NCI-H446 treated with DMSO at 0.1 percent for 48 hours (cell line): ENCODE data around the gene NAPEPLD.
"Not testable (repeated sequence)": the region's sequence is repeated elsewhere in the genome, so short reads cannot be mapped to it uniquely, and the experiment has no call there.

Experiments used
- DNase-seq: peaks from one replicate; lab custom pipeline; 2025; lab: John Stamatoyannopoulos, UW

Gene NAPEPLD

DNA sequence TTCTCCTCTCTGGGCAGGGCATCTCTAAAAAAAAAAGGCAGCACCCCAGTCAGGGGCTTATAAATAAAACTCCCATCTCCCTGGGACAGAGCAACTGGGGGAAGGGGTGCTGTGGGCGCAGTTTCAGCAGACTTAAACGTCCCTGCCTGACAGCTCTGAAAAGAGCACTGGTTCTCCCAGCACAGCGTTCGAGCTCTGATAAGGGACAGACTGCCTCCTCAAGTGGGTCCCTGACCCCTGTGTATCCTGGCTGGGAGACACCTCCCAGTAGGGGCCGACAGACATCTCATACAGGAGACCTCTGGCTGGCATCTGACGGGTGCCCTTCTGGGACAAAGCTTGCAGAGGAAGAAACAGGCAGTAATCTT lies 42.2 kb downstream of the NAPEPLD start:
- not testable (repeated sequence) for DNase-seq

DNA sequence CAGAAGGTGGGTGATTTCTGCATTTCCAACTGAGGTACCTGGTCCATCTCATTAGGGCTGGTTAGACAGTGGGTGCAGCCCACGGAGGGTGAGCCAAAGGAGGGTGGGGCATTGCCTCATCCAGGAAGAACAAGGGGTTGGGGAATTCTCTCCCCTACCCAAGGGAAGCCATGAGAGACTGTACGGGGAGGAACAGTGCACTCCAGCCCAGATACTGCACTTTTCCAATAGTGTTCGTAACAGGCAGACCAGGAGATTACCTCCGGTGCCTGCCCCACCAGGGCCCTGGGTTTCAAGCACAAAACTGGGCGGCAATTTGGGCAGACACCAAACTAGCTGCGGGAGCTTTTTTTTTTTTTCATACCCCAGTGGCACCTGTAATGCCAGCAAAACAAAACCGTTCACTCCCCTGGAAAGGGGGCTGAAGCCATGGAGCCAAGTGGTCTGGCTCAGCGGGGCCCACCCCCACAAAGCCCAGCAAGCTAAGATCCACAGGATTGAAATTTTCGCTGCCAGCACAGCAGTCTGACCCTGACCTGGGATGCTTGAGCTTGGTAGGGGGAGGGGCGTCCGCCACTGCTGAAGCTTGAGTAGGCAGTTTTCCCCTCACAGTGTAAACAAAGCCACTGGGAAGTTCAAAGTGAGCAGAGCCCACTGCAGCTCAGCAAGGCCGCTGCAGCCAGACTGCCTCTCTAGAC lies 42.7 kb downstream of the NAPEPLD start:
- DNase-seq, result no peak

DNA sequence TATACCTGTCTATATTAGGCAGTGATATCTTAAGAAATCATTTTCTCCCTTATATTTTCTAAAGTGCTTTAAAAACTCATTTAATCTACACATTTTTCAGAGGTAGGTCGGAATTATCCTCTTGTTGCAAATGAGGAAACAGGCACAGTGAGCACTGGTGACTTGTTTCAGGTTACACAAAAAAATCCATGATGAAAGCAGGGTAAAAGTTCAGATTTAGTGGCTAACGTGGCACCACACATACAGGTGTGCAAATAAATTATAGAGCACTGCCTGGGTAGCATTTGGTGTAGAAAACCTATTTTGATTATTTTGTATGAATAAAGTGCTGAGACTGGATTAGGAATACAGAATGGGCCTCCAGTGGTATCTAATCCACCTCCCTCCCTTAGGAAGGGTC lies 47.4 kb downstream of the NAPEPLD start:
- no peak for DNase-seq

DNA sequence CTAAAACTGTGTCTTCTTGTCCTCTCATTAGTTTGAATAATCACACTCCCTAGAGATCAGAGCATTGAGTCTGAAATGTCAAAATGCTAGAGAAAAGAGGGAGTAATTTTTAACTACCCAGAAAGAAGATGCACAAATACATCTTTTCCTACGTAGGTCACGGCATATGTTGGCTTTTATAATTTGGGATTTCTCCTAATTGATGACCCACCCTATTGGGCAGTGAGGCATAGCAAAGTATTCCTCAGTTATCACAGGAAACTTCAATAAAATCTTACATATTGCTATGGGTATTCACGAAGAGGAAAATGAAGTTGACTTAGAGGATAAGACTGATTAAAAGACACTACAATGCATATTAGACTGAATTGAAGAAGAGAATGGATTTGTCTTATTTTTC lies 48.6 kb downstream of the NAPEPLD start:
- DNase-seq, result no peak

DNA sequence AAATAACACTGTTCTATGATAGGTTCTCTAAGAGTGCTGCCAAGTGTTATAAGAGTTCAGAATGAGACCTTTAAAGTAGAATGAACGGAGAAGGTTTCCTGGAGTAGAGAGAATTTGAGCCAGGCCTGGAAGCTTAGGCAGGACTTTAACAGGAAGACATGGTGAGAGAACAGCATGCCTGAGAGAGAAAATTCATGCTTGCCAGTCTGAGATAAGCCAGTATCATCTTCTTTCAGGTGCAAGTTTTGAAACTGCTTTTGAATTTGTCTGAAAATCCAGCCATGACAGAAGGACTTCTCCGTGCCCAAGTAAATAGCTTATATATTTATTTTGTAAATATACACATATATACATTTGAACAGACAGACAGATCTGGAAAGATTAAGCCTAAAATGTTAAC lies 51.9 kb downstream of the NAPEPLD start:
- DNase-seq, result no peak

DNA sequence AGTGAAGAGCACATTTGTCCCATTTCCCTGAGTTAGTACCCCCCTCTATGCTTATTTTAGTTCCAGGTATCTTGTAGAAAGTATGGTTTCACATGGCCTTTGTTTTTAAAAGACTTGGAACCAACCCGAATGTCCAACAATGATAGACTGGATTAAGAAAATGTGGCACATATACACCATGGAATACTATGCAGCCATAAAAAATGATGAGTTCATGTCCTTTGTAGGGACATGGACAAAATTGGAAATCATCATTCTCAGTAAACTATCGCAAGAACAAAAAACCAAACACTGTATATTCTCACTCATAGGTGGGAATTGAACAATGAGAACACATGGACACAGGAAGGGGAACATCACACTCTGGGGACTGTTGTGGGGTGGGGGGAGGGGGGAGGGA lies 53.3 kb downstream of the NAPEPLD start:
- not testable (repeated sequence) for DNase-seq

DNA sequence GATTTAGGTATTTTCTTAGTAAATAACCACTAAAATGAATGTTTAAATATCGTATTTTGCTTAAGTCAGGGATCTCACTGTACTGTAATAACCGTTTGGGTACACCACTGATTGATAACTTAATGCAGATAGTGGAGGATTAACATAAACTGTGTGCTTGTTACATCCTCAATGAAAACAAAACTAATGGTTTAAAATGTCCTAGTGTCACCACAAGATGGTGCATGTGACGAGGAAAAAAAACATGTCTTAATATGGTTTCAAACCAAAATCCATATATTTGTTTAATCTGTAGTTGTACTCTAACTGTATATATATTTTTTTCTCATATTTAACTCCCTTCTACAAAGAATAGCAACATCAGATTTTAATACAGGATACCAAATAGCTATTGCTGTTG lies 54.8 kb downstream of the NAPEPLD start:
- no peak for DNase-seq

DNA sequence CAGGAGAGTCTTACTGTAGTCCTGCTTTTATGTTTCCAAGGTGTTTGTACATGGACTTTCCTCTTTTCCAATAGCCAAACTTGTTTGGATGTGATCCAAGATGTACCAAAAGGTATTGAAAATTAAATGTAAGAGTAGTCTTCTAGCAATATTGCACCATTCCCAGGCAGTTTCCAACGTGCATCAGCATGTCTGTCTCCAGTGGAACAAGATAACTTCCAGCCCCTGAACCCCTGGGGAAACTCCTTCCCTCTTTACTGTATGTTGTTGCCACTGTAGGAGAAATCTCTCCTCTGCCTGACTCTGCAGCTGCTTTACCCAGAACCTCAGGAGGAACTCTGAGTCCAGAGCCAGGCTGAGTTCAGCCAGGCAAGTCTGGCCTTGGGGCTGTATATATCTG lies 55.5 kb downstream of the NAPEPLD start:
- DNase-seq, result no peak

DNA sequence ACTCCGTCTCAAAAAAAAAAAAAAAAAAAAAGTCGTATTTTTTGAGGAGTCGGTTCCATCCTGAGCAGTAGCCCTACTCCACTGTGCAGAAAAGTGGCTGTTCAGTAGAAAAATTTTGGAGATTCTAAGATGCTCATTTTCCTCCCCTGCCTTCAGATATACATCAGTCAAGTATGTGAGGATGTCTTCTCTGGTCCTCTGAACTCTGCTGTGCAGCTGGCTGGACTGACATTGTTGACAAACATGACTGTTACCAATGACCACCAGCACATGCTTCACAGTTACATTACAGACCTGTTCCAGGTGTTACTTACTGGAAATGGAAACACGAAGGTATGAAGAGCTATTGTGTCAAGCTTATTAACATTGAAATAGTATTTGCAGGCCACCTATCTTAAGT lies 56.6 kb downstream of the NAPEPLD start:
- DNase-seq, result not testable (repeated sequence)

DNA sequence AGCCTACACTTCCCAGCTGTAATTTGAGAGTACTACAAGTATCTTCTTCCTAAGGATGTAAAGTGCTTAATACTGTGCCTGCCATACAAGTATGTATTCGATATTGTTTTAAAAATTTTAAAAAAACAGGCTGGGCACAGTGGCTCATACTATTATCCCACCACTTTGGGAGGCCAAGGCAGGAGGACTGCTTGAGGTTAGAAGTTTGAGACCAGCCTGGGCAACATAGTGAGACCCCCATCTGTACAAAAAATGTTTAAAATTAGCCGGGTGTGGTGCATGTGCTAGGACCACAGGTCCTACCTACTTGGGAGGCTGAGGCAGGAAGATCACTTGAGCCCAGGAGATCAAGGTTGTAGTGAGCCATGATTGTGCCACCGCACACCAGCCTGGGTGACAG lies 65.7 kb downstream of the NAPEPLD start:
- no peak for DNase-seq

DNA sequence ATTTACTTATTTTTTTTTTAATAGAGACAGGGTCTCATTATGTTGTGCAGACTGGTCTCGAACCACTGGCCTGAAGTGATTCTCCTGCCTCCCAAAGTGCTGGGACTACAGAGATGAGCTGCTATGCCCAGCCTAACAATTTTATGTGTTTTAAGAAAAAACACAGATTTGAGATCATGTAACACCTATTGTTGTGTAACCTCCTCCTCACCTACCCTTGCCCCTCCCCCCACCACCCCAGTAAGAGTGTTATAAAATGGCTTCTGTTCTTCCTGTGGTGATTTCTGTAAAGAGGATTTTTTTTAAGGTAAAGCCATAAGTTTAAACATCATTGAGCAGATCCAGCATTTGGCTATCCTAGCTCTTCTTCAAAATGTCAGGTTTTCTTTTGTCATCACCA lies 66.4 kb downstream of the NAPEPLD start:
- no peak for DNase-seq

DNA sequence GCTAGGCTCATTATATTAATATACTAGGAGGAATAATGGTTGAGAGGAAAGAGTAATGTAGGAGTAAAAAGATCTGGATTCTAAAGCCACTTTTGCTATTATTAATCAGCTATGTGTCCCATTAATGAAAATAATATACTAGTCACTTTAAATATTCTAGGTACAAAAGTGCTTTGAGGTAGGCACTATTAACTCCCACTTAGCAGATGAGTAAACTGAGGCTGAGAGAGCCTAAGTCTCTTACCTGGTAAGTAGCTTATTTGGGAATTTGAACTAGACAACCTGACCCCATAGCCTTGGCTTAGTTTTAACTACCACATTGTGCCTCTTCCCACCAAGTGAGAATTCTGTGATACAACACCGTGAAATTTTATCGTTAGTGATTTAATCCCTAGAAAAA lies 68.0 kb downstream of the NAPEPLD start:
- DNase-seq, result no peak

DNA sequence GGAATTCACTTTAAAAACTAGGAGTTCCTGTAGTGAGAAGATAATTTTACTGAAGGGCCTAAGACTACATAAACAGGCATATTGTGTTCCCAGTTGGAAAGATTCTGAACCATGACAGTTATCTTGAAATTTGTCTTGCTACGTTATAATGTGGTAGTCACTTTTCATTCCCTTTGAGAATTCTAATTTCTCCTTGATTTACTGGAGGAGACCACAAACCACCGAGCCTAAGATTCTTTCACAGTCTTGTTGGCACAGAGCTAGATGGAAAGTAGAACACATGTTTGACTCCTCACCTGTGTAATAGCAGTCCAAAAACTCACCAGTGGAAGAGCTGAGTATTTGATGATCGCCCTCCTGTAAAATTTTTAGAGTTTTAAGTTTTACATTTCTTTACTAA lies 69.1 kb downstream of the NAPEPLD start:
- DNase-seq, result no peak

DNA sequence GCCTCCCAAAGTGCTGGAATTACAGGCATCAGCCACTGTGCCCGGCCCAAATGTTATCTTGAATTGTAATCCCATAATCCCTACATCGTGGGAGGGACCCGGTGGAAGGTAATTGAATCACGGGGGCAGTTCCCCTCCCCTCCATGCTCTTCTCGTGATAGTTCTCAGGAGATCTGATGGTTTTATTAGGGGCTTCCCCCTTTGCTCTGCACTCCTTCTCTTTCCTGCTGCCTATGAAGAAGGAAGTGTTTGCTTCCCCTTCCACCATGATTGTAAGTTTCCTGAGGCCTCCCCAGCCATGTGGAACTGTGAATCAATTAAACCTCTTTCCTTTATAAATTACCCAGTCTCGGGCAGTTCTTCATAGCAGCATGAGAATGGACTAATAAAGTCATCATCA lies 70.7 kb downstream of the NAPEPLD start:
- not testable (repeated sequence) for DNase-seq

DNA sequence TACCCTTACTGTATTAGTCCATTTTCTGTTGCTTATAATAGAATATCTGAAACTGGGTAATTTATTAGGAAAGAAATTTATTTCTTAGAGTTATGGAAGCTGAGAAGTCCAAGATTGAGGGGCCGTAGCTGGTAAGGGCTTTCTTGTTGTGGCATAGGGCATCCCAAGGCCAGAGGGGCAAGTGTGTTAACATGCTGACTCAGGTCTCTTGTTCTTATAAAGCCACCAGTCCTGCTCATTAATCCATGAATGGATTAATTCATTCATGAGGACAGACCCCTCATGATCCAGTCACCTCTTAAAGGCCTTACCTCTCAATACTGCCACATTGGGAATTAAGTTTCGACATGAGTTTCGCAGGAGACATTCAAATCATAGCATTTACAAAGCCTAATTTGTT lies 71.6 kb downstream of the NAPEPLD start:
- DNase-seq, result no peak

DNA sequence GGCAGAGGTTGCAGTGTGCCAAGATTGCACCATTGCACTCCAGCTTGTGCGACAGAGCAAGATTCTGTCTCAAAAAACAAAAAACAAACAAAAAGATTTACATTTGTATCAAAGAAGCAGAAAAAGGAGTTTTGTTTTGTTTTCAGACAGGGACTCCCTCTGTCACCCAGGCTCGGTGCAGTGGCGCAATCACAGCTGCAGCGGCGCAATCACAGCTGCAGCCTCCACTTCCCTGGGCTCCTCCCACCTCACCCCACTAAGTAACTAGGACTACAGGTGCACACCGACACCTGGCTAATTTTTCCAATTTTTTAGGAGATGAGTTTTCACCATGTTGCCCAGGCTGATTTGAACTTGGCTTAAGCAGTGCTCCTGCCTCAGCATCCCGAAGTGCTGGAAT lies 72.1 kb downstream of the NAPEPLD start:
- DNase-seq, result no peak

DNA sequence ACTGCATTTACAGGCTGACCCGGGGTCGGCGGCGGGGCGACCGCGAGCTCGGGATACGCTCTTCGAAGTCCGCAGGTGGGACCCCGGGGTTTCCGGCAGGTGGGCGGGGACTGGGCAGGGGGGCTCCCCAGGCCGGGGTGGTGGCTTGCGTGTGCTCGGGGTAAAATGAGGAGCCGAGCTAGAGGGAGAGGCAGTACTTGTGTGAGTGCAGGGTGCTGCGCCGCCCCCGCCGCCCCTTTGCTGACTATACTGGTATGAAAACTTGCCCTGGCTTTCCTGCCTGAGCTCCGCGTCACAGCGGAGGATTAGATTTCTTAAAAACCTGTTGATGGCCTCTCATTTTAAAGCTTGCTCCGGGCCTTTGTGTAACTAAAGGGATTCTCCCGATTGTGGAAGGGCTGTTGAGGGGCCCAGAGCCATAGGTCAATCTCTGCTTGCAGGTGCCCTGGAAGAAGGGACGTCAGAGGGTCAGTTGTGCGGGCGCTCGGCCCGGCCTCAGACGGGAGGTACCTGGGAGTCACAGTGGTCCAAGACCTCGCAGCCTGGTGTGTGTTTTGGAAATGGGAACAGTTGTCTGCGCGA lies 73.5 kb downstream of the NAPEPLD start:
- DNase-seq, result no peak

DNA sequence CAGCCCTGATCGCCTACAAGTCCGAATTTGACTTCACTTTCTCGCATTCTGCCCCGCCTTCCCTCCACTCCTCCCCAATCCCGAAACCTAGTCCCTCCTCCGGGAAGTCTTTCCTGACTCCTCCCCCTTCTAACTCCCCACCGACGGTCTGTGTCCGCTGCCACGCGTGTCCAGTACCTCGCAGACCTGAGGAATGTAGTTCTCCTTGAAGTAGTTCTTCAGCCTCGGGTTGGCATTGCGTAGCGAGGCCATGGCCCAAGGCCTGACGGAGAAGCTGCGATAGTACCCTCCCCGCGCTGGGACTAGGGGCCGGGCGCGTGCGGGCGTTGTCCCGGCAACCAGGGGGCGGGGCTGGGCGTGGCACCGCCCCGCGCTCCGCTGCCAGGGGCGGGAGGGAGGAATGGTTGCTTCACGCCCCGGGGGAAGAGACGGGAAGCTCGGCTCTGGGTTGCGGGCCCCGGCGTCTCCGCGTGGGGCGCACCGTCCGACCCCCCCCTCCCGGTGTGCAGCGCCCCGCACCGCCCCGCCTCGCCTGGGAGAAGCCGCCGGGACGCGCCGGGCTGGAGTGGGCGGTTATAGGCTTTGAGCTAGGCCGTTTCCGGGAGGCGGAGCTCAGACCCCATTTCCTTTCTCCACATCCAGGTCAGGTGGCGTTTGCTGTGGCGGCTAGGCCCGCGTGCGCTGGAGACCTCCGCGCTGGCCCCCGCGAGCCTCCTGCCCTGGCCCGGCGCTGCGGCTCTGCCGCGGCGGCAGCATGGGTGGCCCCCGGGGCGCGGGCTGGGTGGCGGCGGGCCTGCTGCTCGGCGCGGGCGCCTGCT lies 74.2 kb downstream of the NAPEPLD start, which contains the start of the genes ARMC10 and FBXL13:
Gene ARMC10 (plus strand): TSS at position 622 of the 818 bp plus-strand sequence. CDS start 133 bp downstream, at position 755.
Gene FBXL13 (minus strand): TSS at position 278 of the 818 bp plus-strand sequence.
- peak; percentile 57 for DNase-seq

DNA sequence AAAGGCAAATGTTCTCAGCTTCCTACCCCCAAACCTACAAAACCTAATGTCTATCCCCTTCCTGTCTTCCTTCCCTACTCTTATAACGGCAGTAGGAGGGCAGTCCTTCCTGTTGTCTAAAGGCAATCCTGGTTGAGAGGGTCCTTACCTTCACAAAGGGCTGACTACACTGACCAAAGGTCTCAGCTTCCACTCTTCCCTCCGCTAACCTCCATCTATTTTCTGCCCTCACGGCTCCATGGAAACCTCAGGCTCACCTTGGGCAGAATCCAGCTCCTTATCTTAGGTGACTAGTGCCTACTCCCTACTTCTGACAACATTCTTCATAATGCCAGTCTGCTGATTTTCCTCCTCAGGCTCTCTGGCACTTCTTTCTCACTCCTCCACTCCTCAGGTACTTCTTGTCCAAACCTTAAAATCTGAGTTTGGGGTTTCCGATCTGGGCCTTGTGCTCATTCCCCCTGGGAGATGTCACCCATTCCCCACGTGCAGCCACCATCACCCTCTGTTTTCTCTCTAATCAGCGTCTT lies 74.8 kb downstream of the NAPEPLD start:
- no peak for DNase-seq

DNA sequence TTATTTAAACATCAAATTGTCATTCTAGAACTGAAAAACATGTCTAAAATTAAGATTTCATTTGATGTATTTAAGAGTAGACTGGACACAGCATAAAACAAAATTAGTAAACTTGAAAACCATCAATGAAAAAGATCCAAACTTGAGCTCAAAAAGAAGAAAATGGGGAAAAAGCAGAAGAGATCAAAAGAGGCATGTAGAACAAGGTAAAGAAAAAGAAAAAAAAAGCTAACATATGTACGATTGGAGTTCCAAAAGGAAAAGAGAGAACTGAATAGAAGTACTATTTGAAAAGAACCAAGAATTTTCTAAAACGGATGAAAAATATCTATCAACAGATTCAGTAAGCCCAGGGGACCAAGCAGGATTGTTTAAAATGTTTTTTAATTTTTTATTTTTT lies 77.9 kb downstream of the NAPEPLD start:
- no peak for DNase-seq

DNA sequence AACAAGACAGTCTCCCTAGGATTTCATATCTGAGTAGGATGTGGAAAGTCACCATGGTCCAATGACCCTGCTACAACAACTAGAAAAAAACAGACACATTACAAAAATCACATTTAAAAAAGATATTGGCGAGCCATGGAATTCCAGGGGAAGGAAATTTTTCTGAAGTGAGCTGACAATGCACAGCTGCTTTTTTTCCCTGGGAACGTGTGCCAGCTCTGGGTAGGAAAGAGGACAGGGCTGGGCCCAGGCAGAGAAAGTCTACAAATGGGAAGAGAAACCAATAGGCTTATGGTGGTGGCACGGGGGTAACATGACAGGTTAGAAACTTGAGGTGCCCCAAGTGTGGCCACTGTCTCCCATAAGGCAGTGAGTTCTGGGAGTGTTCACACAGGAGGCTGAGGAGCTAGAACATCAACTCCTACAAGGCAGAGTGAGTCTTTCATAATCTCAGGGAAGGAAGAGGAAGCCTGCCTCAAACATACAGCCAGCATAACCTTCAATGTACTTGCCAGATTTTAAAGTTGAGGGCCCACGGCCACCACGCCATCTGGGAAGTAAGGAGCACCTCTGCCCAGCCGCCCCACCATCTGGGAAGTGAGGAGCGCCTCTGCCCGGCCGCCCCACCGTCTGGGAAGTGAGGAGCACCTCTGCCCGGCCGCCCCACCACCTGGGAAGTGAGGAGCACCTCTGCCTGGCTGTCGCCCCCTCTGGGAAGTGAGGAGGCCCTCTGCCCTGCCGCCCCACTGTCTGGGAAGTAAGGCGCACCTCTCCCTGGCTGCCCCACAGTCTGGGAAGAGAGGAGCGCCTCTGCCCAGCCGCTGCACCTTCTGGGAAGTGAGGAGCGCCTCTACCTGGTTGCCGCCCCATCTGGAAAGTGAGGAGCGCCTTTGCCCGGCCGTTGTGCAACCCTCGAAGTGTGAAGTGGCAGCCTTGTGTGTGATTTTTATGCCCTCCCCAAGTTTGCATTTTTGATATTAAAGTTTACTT lies 80.2 kb downstream of the NAPEPLD start:
- no peak for DNase-seq

DNA sequence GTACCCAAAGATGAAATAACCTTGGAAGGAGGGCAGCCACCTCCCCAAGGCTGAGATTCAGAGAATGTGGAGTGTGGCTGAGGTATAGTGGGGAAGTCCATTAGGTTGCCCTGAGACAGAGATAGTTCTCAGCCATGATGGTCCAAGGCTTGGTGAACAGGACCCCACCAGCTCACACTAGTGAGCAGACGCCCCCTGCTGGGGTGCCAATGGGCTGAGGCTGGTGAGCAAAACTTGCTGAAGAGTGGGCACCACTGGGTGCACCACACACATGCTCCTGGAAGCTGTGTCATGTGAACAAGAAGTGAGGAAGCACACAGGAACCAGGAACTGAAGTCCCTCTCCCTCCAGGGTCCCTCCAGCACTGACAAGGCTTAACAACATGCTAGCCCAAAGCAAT lies 83.2 kb downstream of the NAPEPLD start:
- no peak for DNase-seq
